HuH-7.5 (cell line): ENCODE data around the gene SPCS2.
A peak's percentile ranks its signal among the peaks of the same experiment; 100 is the strongest.

Experiments used
- DNase-seq: peaks from one replicate; pipeline ENCODE4 v3.0.0; 2011; ENCODE audit warnings: low spot score

SPCS2 gene

DNA sequence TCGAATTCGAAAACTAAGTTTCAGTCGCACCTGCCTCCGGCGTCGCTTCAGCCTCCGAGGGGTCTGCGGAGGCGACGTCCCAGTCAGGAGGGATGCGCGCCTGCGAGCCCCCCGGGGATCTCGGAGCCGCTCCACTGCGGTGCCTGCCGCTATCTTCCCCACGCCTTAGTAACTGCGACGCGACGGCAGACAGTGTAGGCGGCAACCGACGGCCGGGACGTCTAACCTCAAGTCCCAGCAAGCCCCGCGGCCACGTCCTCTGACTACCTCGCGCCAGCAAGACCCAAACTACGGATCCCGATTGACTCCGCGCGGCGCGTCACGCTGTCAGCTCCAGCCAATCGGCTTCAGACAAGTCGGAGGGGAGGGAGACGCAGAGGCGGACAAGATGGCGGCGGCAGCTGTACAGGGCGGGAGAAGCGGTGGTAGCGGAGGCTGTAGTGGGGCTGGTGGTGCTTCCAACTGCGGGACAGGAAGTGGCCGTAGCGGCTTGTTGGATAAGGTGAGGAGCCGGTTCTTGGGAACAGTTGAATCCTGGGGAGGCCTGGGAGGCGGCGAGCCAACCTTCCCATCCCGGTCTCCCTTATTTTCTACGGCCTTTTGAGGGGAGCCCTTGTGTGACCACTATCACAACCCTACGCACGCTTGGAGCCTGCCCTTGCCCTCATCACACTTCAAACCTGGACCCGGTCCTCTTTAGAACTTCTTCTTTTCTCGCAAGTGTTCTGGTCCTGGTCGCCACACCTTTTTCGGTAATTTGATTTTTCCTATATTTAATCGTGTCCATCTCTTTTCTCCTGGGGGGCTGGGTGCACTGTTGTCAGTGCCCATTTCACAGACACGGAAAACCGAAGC lies at the start of gene SPCS2, which contains the start of gene XRRA1:
SPCS2 (plus strand) TSS at position 369 of the 855 bp plus-strand sequence; CDS start at position 389, 20 bp downstream.
XRRA1 (minus strand) TSS at position 194 of the 855 bp plus-strand sequence. CDS start 8,213 bp downstream, outside the sequence.
- peak; percentile 83 for DNase-seq

DNA sequence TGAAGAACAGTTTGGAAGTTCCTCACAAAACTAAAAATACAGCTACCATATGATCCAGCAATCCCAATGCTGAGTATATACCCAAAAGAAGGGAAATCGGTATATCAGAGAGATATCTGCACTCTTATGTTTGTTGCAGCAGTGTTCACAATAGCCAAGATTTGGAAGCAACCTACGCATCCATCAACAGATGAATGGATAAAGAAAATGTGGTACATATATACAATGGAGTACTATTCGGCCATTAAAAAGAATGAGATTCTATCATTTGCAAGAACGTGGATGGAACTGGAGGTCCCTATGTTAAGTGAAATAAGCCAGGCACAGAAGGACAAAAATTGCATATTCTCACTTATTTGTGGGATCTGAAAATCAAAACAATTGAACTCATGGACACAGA lies 46.7 kb upstream of the SPCS2 start:
- DNase-seq = no peak

DNA sequence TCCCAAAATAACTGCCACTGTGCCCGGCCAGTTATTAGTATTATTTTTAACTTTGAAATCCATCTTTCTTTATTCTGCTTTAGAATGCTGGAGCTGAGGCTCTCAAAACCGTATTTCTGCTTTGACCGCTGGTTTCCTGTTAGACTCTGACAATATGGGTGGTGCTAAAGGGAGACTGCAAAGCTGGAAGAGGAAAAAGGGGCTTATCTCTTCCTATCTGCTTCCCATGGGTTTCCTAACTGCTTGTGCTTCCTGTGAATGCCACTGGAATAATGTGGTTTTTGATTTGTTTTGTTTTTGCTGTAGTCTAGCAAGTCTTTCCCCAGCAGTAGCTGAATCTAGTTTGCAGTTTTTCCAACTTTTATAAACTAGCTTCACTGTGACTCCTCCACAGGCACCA lies 43.7 kb upstream of the SPCS2 start:
- no peak for DNase-seq

DNA sequence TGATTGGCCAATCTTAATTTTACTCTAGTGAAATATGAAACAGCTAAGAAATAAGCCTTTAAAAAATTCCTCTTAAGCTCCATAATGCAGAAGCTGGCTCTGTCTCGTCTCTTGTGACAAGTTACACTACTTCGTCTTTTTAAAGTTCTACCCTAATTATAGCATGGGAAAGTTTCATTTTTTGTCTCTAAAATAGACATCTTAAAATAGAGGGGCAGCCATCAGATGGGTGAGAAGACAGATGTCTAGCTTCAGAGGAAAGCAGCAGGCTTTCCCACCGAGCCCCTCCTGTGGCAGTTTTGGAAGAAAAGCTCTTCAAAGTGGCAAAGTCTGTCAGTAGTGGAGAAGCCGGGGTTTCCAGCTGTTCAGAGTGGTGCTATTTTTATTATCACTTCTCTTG lies 39.7 kb upstream of the SPCS2 start:
- no peak for DNase-seq

DNA sequence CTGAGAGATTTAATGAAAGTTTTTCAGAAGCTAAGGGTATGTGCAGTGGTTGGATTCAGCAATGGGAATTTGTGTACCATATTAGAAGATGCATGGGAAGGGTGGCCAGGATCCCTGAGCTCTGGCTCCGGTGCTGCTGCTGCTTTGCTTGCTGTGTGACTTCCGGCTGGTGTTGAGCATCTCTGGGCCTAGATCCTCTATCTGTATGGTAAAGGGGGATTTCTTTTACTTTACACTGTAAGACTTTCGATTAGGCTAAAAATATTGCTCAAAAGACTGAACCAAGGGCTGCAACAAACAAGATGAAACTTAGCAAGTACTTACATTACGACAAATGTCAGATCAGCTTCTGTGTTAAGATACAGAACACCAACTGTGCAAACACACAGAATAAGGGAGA lies 39.3 kb upstream of the SPCS2 start:
- DNase-seq = no peak

DNA sequence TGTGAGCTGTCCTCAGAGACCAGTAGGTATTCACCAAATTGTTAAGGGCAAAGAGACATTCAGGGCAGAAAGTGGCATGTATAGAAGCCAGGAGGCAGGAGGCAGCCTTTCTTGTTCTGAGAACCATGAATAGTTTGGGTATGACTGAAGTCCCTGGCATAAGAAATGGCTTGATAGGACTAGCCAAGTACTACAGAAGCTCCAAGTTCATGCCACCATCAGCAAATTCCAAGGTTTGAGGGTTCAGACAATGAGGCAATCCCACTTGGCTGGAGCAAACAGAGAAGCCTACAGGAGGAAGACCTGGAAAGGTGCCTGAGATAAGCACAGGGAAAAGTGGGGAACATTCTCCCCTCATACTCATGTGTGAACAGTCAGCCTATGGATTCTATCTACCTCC lies 25.9 kb upstream of the SPCS2 start:
- no peak for DNase-seq

DNA sequence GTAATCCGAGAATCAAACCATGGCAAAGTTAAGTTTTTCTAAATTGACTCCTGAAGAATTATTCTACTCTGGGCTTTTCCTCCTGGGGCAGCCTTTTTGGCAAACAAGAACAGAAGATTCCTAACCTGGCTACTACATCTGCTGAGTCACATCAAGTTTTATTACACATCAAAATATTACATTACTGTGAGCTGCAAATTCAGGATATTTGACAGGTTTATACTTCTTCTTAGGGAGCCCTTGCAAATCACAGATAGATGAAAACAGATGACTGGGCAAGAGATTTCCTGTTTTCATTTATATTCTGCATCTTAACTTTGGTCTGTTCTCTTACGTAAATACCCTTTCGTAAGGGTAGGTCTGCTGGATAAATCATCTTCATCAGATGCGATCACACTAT lies 23.8 kb upstream of the SPCS2 start:
- no peak for DNase-seq

DNA sequence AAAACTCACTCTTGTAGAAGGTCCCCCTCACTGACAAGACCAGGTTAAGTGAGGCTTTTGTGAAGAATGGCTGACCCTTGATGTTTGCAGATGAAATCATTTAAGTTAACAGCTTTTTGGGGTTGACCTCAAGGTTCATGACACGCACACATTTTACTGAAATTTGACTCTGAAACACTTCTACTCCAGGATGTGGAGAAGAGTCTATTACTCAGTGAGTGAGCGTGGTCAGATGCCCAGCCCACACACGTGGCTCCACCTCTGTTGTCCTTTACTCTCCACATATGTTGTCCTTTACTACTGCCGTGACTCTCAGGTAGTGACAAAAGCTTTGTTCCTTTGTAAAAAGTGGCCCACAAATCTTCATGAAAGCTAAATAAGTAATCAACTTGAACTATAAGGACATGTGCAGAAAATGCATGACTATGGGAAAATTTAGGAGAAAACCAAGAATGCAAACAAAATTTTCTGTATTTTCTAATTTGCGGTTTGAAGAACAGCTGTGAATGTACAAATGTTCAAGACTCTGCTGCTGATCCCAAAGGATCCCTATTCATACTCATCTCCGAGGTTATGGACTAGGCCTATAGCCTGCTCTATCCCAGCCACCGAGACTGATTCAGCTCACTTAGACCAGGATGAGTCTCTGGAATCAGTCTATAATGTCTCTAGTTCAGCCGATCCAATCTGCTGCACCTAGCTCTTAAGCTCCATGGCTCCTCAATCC lies 22.6 kb upstream of the SPCS2 start:
- no peak for DNase-seq

DNA sequence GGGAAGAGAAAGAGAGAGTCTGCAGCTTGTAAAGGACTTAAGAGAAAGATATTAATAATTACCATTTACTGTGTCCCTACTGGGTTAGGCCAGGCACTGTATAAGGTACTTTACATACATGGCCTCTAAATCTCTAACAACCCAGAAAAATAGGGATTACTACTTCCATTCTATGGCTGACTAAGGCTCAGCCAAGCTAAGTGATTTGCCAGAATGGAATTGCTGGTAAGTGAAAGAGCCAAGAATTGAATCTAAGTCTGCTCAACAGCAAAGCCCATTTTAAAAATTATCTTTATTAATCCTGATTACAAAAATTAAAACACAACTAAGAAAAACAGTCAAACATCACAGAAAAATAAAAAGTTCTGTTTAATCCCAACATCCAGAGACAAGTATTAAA lies 21.6 kb upstream of the SPCS2 start:
- no peak for DNase-seq

DNA sequence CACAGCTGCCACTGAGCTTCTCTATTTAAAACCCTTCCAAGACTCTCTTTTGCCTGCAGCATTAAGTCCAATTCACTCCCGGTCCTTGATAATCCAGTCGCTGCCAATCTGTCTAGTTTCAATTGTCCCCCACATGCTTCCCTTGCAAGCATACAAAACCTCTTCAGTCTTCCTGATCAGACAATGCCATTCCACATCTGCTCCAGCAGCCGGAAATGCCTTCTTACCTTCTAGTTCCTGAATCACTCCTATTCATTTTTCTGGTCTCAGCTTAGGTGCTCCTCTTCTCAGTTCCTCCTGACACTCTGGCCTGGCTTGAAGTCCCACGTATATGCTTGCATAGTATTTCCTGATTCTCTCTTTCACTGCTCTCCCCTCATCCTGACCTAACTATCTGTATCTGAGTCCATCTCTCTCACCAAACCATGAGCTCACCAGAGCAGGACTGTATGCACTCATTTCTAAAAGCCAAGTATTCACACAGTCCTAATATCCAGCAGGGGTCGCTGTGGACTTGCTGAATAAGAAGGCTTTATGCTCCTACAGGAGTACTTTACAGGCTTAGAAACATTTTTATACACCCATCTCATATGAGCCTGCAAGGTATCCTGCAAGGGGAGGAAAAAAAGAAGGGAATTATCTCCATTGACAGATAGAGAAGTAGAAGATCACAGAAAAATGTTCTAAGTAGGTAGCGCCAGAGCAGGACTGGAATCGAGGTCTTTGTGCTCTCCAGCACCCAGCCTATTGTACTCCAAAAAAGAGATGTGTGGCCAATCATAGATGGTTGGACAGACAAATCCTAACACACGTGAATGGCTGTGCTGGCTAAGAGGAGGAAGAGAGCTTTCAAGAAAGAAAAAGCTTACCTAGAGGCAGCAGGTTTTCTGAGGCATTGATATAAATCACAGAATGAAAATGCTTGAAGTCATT lies 19.4 kb upstream of the SPCS2 start:
- peak; percentile 27 for DNase-seq

DNA sequence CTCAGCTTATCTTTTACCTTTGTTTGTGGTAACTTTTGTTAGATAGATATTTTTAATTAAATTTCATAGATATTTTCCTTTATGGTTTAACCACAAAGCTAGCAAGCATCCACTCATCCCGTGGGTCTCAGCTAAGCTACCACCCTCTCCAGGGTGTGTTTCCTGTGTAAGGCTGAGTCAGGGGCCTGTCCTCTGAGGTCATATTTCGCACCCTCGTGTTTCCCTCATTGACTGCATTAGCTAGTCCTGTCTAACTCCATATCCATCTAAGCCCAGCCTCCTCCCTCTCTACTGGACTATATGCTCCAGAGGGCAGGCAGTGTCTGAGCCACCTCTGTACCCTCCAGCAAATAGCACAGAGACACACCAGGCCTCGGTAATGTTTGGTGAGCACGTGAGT lies 16.9 kb upstream of the SPCS2 start:
- no peak for DNase-seq

DNA sequence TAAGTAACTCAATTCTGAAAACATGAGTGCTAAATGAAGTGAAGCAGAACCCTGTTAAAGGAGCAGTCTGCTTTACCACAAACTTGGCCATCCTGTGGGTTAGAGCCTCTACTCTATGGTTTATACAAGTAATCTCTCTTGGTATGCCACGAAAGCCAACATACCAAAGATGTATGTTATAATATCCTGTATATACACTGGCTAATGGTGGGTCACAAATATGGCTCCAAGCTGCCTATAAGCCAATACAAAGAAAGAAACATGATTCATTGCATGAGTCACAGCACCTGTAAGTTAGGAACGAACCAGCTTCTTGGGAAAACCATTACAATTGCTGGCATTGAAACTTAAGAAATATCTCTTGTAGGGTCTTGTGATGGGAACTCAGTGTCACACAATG lies 16.3 kb upstream of the SPCS2 start:
- DNase-seq = no peak

DNA sequence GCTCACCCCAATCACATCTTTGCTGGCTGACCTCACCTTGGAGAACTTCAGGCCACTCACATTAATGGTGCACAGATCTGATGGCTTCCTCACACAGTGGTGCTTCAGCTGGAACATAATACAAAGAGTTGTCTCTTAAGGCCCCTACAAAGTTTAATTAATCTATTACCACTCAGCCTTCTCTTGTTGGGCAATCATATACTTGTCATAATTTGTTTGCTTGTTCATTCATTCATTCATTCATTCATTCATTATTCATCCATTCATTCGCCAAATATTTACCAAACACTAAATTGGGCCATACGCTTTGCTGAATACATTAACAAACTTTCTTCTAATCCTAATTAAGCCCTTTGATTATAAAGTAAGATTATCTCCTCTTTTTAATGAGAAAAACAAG lies 15.3 kb upstream of the SPCS2 start:
- DNase-seq = no peak

DNA sequence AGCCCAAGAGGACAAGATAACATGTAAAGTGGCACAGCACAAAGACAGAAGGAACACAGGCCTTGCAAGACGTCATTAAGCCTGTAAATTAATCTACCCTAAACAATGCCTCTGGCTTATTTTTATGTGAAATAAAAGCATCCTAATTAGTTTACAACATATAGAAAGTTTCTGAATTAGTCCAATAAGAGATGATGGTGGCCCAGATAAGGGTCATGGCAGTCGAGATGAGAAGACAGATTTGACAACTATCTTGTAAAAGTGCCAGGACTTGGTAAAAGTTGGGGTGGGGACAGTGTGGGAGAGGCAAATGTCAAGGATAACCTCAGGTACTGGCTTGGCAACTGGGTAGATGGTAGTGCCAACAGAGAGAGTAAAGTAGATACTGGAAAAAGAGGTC lies 13.8 kb upstream of the SPCS2 start:
- no peak for DNase-seq

DNA sequence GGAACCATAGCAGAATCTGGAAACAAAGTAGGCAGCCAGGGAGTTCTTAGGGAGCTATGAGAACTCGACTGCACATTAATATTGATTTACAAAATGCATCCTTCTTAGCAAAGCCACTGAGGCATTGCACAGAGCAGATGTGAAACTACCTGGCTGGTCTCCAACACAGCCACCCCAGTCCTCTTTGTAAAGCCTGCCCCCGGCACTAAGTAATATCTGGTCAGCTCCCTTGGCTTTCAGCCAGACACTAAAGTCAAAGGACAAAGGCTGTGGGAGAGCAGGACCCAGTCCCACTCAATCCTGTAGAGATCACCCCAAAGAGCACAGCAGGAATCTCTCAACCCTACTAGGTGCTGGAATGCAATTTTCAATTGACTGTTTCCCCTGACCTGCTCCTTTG lies 13.0 kb upstream of the SPCS2 start:
- no peak for DNase-seq

DNA sequence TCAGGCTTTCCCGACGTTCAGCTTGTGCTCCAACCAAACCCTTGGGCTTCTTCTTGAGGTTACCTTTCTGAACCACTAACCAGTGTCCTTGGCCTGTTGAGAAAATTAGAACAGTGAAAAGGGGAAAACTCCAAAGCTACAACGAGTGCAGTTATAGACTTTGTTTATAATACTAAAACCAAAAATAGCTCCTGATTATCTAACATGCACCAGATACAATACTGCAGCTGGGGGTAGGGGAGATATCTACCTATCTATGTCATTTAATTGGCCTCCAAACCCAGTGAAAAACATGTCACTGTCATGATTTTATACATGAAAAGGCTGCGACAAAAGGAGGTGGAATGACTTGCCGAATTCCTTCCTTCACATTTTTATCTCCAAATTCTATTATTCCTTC lies 12.1 kb upstream of the SPCS2 start:
- DNase-seq = no peak

DNA sequence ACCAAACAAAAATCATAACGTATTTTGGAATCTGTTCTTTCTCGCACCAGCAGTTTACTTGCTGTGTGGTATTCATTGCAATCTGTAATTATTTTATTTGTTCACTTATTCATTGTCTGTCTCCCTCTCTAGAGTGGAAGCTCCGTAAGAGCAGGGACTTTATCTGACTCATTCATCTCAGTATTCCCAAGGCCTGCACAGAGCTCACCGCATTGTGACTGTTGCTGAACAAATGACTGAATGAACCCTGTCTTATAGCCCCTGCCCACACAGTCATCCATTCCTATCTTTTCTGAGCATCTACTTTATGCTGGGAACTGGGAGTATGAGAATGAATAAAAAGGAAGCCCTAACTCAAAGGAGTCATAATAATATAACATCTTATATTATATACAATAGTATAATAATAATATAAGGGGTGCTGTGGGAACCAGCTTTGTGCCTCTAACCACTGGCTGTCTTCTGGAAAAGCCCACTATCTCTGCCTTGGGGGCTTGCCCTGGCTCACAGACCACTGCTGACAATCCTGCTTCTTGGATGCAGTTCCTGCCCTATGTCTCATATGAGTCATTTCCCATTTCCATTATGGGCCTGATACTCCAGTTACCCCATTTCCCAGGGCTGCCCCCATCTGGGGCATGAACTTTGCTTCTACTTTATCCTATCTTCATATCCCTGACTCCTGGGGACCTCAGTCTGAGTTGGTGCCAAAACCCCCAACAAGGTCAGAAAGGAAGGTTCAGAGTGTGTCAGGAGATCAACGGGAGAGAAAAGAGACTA lies 11.2 kb upstream of the SPCS2 start:
- no peak for DNase-seq

DNA sequence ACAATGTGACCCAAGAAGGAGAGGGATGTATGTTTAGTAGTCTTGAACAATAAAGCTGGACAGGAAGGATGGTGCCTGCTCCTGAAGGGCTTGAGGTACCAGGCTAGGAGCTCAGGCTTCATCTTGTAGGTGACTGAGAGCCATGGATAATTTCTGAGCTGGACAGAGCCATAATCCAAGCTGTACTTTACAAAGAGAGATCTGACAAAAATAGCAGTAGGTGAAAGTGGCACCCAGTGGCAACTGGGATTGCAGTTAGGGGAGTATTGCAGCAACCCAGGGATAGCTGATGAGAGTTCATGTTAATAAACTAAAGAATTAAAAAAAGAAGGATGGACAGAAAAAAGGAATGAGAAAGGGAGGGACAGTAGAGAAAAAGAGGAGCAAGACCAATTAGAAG lies 7.6 kb upstream of the SPCS2 start:
- DNase-seq = no peak

DNA sequence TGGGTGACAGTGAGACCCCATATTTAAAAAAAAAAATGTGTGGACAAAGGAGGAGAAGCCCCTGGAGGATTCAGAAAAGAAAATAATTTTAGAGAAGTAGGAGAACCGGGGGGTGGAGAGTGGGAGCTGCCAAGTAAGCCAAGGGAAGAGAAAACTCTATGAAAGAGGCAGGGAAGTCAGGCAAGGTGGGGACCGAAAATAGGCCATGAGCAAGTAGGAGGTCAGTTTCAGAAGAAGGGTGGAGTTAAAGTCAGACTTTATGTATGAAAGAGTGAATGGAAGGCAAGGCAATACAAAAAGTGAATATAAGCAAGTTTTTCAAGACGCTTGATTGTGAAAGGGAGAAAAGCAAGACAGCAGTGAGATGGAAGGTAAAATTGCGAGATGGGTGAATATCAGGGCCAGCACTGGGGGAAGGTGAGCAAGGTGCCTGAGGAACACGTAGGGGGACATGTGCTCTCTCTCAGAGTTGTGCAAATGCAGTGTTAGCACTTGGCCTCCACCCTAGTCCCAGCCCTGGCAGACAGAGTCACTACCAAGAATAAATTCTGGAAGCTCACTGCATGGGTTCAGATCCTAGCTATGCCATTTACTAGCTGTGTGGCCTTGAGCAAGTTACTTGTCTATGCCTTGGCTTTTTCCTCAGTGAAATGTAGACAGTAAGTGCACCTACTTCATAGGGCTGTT lies 6.8 kb upstream of the SPCS2 start:
- no peak for DNase-seq

DNA sequence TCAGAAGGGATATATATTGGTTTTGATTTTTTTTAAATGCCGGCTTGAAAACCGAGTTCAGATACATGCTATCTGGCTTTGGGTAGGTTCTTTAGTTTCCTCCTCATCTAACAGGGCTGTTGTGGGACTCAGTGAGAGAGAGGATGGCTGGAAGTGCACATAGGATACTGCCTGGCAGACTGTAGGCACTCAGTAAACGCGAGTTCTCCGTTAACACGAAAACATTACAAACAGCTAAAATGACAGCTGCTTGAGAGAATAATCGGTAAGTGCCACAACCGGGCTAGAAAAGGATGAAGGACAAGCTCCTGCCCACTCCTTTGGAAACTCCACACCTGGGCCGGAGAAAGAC lies 544 bp upstream of the SPCS2 start:
- peak; percentile 22 for DNase-seq

DNA sequence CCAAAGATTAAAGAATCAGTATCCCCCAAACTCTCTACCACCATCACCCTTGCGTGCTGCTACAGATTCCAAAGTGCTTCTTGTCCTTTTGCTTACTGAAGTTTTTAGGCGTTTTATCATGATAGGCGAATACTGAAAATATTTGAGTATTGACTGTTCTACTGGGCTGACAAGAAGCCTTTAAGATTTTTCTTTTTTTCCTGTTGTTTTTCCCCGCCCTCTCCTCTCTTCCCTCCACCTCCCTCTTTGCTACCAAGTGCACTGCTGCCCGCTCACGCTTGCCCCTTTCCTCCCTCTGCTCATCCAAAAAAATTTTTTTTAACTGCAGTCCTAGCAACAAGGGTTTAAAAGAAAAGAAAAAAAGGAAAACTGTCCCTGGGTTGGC lies 679 bp downstream of the SPCS2 start:
- no peak for DNase-seq
